K562 (cell line): ENCODE results near the gene RHEBL1. TPM values are rescaled to one million over a fixed set of nuclear protein-coding genes. Genes with fewer than 3 reads are reported as not detected.
A peak's percentile ranks its signal among the peaks of the same experiment; 100 is the strongest.

Experiments used
- ATAC-seq: fragments of 200-7000 bp; cut with Tn5 transposase; 3 replicates; pipeline ENCODE4 v1.9.1; 2020; ENCODE audit warnings: moderate library complexity
- BruUV-seq: library from RNA; stranded (reverse); fragments of 400-500 nt; replicated peaks from 2 replicates; lab custom pipeline; 2021; lab: Mats Ljungman, UMichigan
- CTCF ChIA-PET: fragments of 300-600 bp; formaldehyde crosslinking; extraction: SDS; loops from one replicate; lab custom pipeline; 2021; ENCODE audit warnings: low intra/inter-chr PET ratio; lab: Yijun Ruan, JAX
- POLR2A ChIA-PET: fragments of 300-600, 350-650 bp; sonication (Branson Sonifier 250); formaldehyde crosslinking; extraction: SDS; loops from one replicate; lab custom pipeline; 2021; ENCODE audit warnings: antibody characterized with exemption, inconsistent platforms; lab: Yijun Ruan, JAX
- DNase-seq, 4 experiments: peaks; one replicate each; pipeline versions ENCODE4 v3.0.0 to v3.0.0-alpha.2; 2011 to 2018; ENCODE audit warnings: low spot score in 3 of 4, mixed read lengths in 3 of 4; ENCODE audit errors: extremely low read depth in 1 of 4
- FAIRE-seq: peaks from 2 replicates; lab custom pipeline; 2011; peaks lifted over from hg19 to GRCh38; lab: Jason Lieb, UNC
- H2AFZ ChIP-seq: 2 replicates; pipeline ENCODE4 v1.6.0; 2011; ENCODE audit warnings: low read depth, low read length, control low read depth, inconsistent platforms
- H3K27ac ChIP-seq: fragments of 200-600 bp; 3 replicates; pipeline ENCODE4 v1.8.0; 2011; ENCODE audit warnings: low read depth, mild to moderate bottlenecking, control low read depth, inconsistent platforms, low read length, moderate library complexity, mixed read lengths; ENCODE audit errors: extremely low read depth
- H3K27me3 ChIP-seq, 2 experiments: fragments of 300-600 bp in 1 of 2; 2 replicates in 1 of 2; 3 replicates in 1 of 2; pipeline versions ENCODE4 v1.6.0 to v1.8.0; 2011; ENCODE audit warnings: inconsistent platforms in 2 of 2, low read length in 2 of 2, mild to moderate bottlenecking in 1 of 2, mixed read lengths in 1 of 2, moderate library complexity in 1 of 2; ENCODE audit not compliant: control insufficient read depth in 2 of 2, insufficient read depth in 2 of 2
- H3K36me3 ChIP-seq: fragments of 300-600 bp; 3 replicates; pipeline ENCODE4 v1.8.0; 2011; ENCODE audit warnings: mild to moderate bottlenecking, low read length, inconsistent platforms; ENCODE audit not compliant: control insufficient read depth, insufficient read depth
- H3K4me1 ChIP-seq, 2 experiments: fragments of 200-600 bp in 1 of 2; replicated peaks in 1 of 2; 2 replicates in 1 of 2; 3 replicates in 1 of 2; pipeline versions ENCODE4 v1.5.1 to v1.8.0; 2011; ENCODE audit warnings: inconsistent platforms in 2 of 2, low read length in 2 of 2, mild to moderate bottlenecking in 1 of 2, mixed read lengths in 1 of 2, moderate library complexity in 1 of 2; ENCODE audit not compliant: control insufficient read depth in 2 of 2, insufficient read depth in 2 of 2
- H3K4me2 ChIP-seq: 2 replicates; pipeline ENCODE4 v1.6.1; 2011; ENCODE audit warnings: low read length, control low read depth, inconsistent platforms, mixed read lengths; ENCODE audit not compliant: insufficient read depth
- H3K4me3 ChIP-seq: fragments of 200-600 bp; sonication (generic), shearing (Covaris generic); 2 replicates; pipeline ENCODE4 v1.5.1; 2016; ENCODE audit warnings: control low read depth, inconsistent platforms
- H3K79me2 ChIP-seq: fragments of 200-600 bp; 3 replicates; pipeline ENCODE4 v1.8.0; 2011; ENCODE audit warnings: low read length, inconsistent platforms; ENCODE audit not compliant: control insufficient read depth, insufficient read depth
- H3K9ac ChIP-seq, 2 experiments: 2 replicates each; pipeline versions ENCODE4 v1.6.0 to v1.6.1; 2011; ENCODE audit warnings: low read depth in 2 of 2, low read length in 2 of 2, control low read depth in 1 of 2, inconsistent platforms in 1 of 2, mild to moderate bottlenecking in 1 of 2, mixed read lengths in 1 of 2; ENCODE audit not compliant: insufficient read depth in 1 of 2
- H3K9me1 ChIP-seq: one replicate; pipeline ENCODE4 v1.6.0; 2011; ENCODE audit warnings: inconsistent platforms, mild to moderate bottlenecking, low read length, moderate library complexity; ENCODE audit not compliant: control insufficient read depth, insufficient read depth
- H3K9me3 ChIP-seq: replicated peaks from 2 replicates; pipeline ENCODE4 v1.5.1; 2011; ENCODE audit warnings: low read depth, low read length, inconsistent platforms; ENCODE audit not compliant: control insufficient read depth, insufficient read depth
- H4K20me1 ChIP-seq: replicated peaks from 2 replicates; pipeline ENCODE4 v1.6.1; 2011; ENCODE audit warnings: low read length, inconsistent platforms, mixed read lengths; ENCODE audit not compliant: control insufficient read depth, insufficient read depth
- BCOR ChIP-seq: fragments of 450-650 bp; IDR thresholded peaks from 2 replicates; pipeline ENCODE4 v1.6.1; 2016
- KLF16 ChIP-seq: IDR thresholded peaks from 2 replicates; pipeline ENCODE4 v1.6.1; 2016; ENCODE audit warnings: antibody characterized with exemption
- MTF1 ChIP-seq: fragments of 250-450 bp; sonication (Bioruptor Pico); IDR thresholded peaks from 2 replicates; pipeline ENCODE4 v1.9.0; 2021; ENCODE audit warnings: moderate library complexity, mild to moderate bottlenecking, inconsistent platforms, borderline replicate concordance
- NCOR1 ChIP-seq: fragments of 450-650 bp; IDR thresholded peaks from 2 replicates; pipeline ENCODE4 v1.6.1; 2016; ENCODE audit warnings: mild to moderate bottlenecking, moderate library complexity
- NR4A1 ChIP-seq, 2 experiments: fragments of 250-450 bp in 1 of 2; fragments of 450-650 bp in 1 of 2; sonication (Bioruptor Pico) in 1 of 2; IDR thresholded peaks; 2 replicates each; pipeline versions ENCODE4 v1.4.0 to v1.6.1; 2016 to 2020; ENCODE audit warnings: mild to moderate bottlenecking in 2 of 2, missing compliant biosample characterization in 1 of 2, missing genetic modification characterization in 1 of 2, moderate library complexity in 1 of 2
- PHTF2 ChIP-seq: fragments of 250-450 bp; sonication (Bioruptor Pico); IDR thresholded peaks from 2 replicates; pipeline ENCODE4 v1.5.0; 2021; ENCODE audit warnings: mild to moderate bottlenecking
- PRMT5 ChIP-seq: sonication (generic); formaldehyde crosslinking; IDR thresholded peaks from 2 replicates; pipeline ENCODE4 v1.5.0; 2020; ENCODE audit warnings: missing genetic modification reagents
- PRPF4 ChIP-seq: fragments of 200-400 bp; formaldehyde crosslinking; IDR thresholded peaks from one replicate; pipeline ENCODE4 v1.6.1; 2017; ENCODE audit warnings: low read length, low read depth, mild to moderate bottlenecking; ENCODE audit not compliant: insufficient read depth, poor library complexity, severe bottlenecking
- RBM25 ChIP-seq: fragments of 200-400 bp; formaldehyde crosslinking; IDR thresholded peaks from 2 replicates; pipeline ENCODE4 v1.6.1; 2018; ENCODE audit warnings: low read length, low read depth, moderate library complexity; ENCODE audit not compliant: severe bottlenecking
- TARDBP ChIP-seq: fragments of 450-650 bp; IDR thresholded peaks from 2 replicates; pipeline ENCODE4 v1.6.1; 2016
- U2AF2 ChIP-seq: fragments of 200-400 bp; formaldehyde crosslinking; optimal IDR thresholded peaks from 2 replicates; pipeline ENCODE3; 2017; ENCODE audit warnings: low read depth, mild to moderate bottlenecking, low read length
- ZBED1 ChIP-seq: IDR thresholded peaks from 2 replicates; pipeline ENCODE4 v1.6.1; 2014
- ZMIZ1 ChIP-seq, 2 experiments: fragments of 150-350 bp in 1 of 2; IDR thresholded peaks; 2 replicates each; pipeline ENCODE4 v1.6.1; 2012 to 2016; ENCODE audit warnings: low read depth in 2 of 2, low read length in 2 of 2, mild to moderate bottlenecking in 1 of 2, moderate library complexity in 1 of 2
- ZNF212 ChIP-seq: fragments of 450-650 bp; formaldehyde crosslinking; IDR thresholded peaks from 2 replicates; pipeline ENCODE4 v1.4.0; 2020; ENCODE audit warnings: mild to moderate bottlenecking
- WGBS: fragments of 100-300 bp; shearing (Covaris generic); methylation state at CpG from one replicate; pipeline ENCODE4 v1.1.6; 2016; ENCODE audit warnings: low coverage, mixed read lengths; ENCODE audit not compliant: insufficient coverage; ENCODE audit errors: missing lambda C conversion rate; 5-methylcytosine and 5-hydroxymethylcytosine counted together
- in situ Hi-C: fragments of 300-500 bp; cut with MboI; formaldehyde crosslinking; loops from 4 replicates; pipeline ENCODE4 v1.15.0; 2018; ENCODE audit warnings: inconsistent platforms, mixed read lengths
- intact Hi-C: fragments of 100-400 bp; cut with micrococcal nuclease; formaldehyde crosslinking; loops from 2 replicates; pipeline ENCODE4 v1.14.2; 2022
- polyA plus RNA-seq, 8 experiments: library from polyadenylated mRNA; depleted of rRNA in 4 of 8; stranded (reverse) in 5 of 8; unstranded in 3 of 8; fragments of >200 nt; fragmentation: Nextera tagmentation in 2 of 8; fragmentation: Illumina TruSeq in 1 of 8; extraction: Ambion mirVana in 2 of 8; extraction: Trizol in 1 of 8; gene quantifications; 2 replicates each; pipeline versions ENCODE4 v1.2.1 to v1.2.3, GENCODE V29; 2011 to 2014; ENCODE audit warnings: inconsistent platforms in 1 of 8, missing spikeins in 1 of 8
- total RNA-seq, 7 experiments: library from RNA; depleted of rRNA in 6 of 7; stranded (reverse); fragments of >200 nt in 6 of 7; fragmentation: Illumina TruSeq in 2 of 7; extraction: Trizol in 2 of 7; gene quantifications; 2 replicates each; pipeline versions ENCODE4 v1.2.1 to v1.2.3, GENCODE V29; 2011 to 2021; ENCODE audit warnings: low replicate concordance in 1 of 7

Gene RHEBL1
- total and polyA plus RNA-seq, 9 of the 15 experiments (the other 6 are each of a cell fraction or from before 2014, with no cell fraction given) = 4.3 to 36.1 (median 8.2) TPM

- H3K9ac ChIP-seq = 0 out of 4 replicates have a peak overlapping the region, but pooled peaks of 1 of the 2 experiments have one; percentile 43
- DNase-seq (no peak), FAIRE-seq (no peak), ATAC-seq (no peak)
- no peak overlapping the region for H2AFZ ChIP-seq
- ChIA-PET CTCF (interaction anchor here (0.7 kb wide), 1 partner anchor 36 kb away, joined by 4 read pairs; no protein-coding TSS in a partner anchor), POLR2A (interaction anchor here (0.6 to 5.0 kb wide), 10 partner anchors 8 to 166 kb away, joined by 3 to 51 read pairs (median 6); partner anchors contain the start of genes LMBR1L, RHEBL1 and TUBA1B)
- no peak overlapping the region for H3K4me2 ChIP-seq
- H3K4me1 ChIP-seq = peaks cover 4 to 7% of the 10 kb centered on the region in 2 experiments; a peak in 2 of 5 replicates
- in situ Hi-C loops (no loop called here), intact Hi-C loops (no loop called here)
- H3K27ac ChIP-seq = no peak overlapping the region
- H3K27me3 ChIP-seq = no peaks in the 10 kb centered on the region
- peaks cover 83% of the 10 kb centered on the region for H3K36me3 ChIP-seq
- peaks cover 4% of the 10 kb centered on the region for H3K9me1 ChIP-seq
- no TSS peak for BruUV-seq
- TF ChIP-seq PHTF2 (no peak), TARDBP (no peak), KLF16 (no peak), MTF1 (no peak), NR4A1 (CRISPR knock-in tag; IDR thresholded peaks at IDR 0.05) (no peak), NR4A1 (tag; IDR thresholded peaks at IDR 0.05) (no peak)
- 86% methylated on average over 6 of the region's 6 CpGs for WGBS
- H3K9me3 ChIP-seq = no peaks in the 10 kb centered on the region
- H4K20me1 ChIP-seq = no peaks in the 10 kb centered on the region; the same call in 1 of the 2 replicates
- H3K4me3 ChIP-seq = no peak overlapping the region
- H3K79me2 ChIP-seq = no peaks in the 10 kb centered on the region
Measured at GRCh38 chr12:49100380-49100779, 30.6 kb upstream of the RHEBL1 start.

GRCh38 chr12:49098703-49099102, 28.9 kb upstream of the RHEBL1 start:
- intact Hi-C loops = loop anchor here (1.0 kb wide), 1 partner anchor 34 kb away; no protein-coding TSS in a partner anchor
- no TSS peak for BruUV-seq
- no peak for ATAC-seq
- ChIA-PET POLR2A (interaction anchor here (0.6 to 5.0 kb wide), 16 partner anchors 11 to 232 kb away, joined by 3 to 51 read pairs (median 4); partner anchors contain the start of genes LMBR1L, RHEBL1 and TUBA1B), CTCF (interaction anchor here (1.1 to 2.0 kb wide), 2 partner anchors 35 to 38 kb away, joined by 3 to 7 read pairs; partner anchors contain the start of gene KMT2D)
- Histone ChIP-seq H3K4me3 (no peak overlapping the region), H3K4me2 (no peak overlapping the region), H3K9me1 (peaks cover 4% of the 10 kb centered on the region), H2AFZ (no peak overlapping the region), H3K27ac (no peak overlapping the region), H3K9me3 (no peaks in the 10 kb centered on the region), H3K79me2 (peaks cover 7% of the 10 kb centered on the region; the same call in 1 of the 3 replicates), H3K9ac (no peak overlapping the region), H3K4me1 (peaks cover 21 to 22% of the 10 kb centered on the region in 2 experiments), H3K36me3 (peaks cover 67% of the 10 kb centered on the region), H4K20me1 (no peaks in the 10 kb centered on the region), H3K27me3 (no peaks in the 10 kb centered on the region)
- 93% methylated on average over 2 of the region's 2 CpGs for WGBS
- no peak for FAIRE-seq
- no peak for DNase-seq
- in situ Hi-C loops = loop anchor here (5.0 kb wide), 1 partner anchor 36 kb away; the partner anchor contains the start of gene KMT2D
- TF ChIP-seq U2AF2 (no peak), PRPF4 (no peak), ZBED1 (no peak), ZNF212 (CRISPR knock-in tag) (no peak), BCOR (0 out of 2 replicates have a peak, but pooled peaks have one; percentile 12), RBM25 (peak; percentile 64), ZMIZ1 (IDR thresholded peaks at IDR 0.05; ENCODE audit: low read depth in 2 of 2, low read length in 2 of 2) (no peak), NCOR1 (no peak), PRMT5 (no peak)
